MG63 (cell line): ENCODE measurements around the gene MSI2. TPM values are rescaled to one million over a fixed set of nuclear protein-coding genes. Genes with fewer than 3 reads are reported as not detected.
A peak's percentile ranks its signal among the peaks of the same experiment; 100 is the strongest.

Experiments
- DNase-seq: peaks from one replicate; pipeline ENCODE4 v3.0.0-alpha.2; 2020
- H3K27me3 ChIP-seq: fragments of 250-450 bp; sonication (Bioruptor Pico); 2 replicates; pipeline ENCODE4 v1.5.1; 2020; ENCODE audit warnings: mild to moderate bottlenecking, moderate library complexity
- H3K36me3 ChIP-seq: fragments of 250-450 bp; sonication (Bioruptor Pico); 2 replicates; pipeline ENCODE4 v1.5.1; 2020; ENCODE audit warnings: mild to moderate bottlenecking, moderate library complexity
- H3K4me3 ChIP-seq: fragments of 250-450 bp; sonication (Bioruptor Pico); 2 replicates; pipeline ENCODE4 v1.5.1; 2020; ENCODE audit warnings: mild to moderate bottlenecking, moderate library complexity
- H3K9me3 ChIP-seq: fragments of 250-450 bp; sonication (Bioruptor Pico); 2 replicates; pipeline ENCODE4 v1.5.1; 2020; ENCODE audit warnings: mild to moderate bottlenecking, moderate library complexity
- total RNA-seq: library from RNA; depleted of rRNA; stranded (reverse); fragments of >200 nt; shearing (Covaris generic); gene quantifications from 2 replicates; pipeline ENCODE4 v1.2.3, GENCODE V29; 2014; ENCODE audit warnings: low replicate concordance

Gene MSI2
- total RNA-seq, 1 experiment from 2014 or later = 2.8 TPM

- no peak for DNase-seq
- Histone ChIP-seq H3K36me3 (no peaks in the 10 kb centered on the region), H3K4me3 (no peak overlapping the region), H3K9me3 (no peaks in the 10 kb centered on the region), H3K27me3 (no peaks in the 10 kb centered on the region)
Measured at GRCh38 chr17:57517632-57518456, 261.5 kb downstream of the MSI2 start.

GRCh38 chr17:57518587-57519581, 262.6 kb downstream of the MSI2 start:
- Histone ChIP-seq H3K36me3 (no peaks in the 10 kb centered on the region), H3K4me3 (no peak overlapping the region), H3K9me3 (no peaks in the 10 kb centered on the region), H3K27me3 (no peaks in the 10 kb centered on the region)
- DNase-seq = peak; percentile 35

GRCh38 chr17:57519800-57520199, 263.5 kb downstream of the MSI2 start:
- H3K4me3 ChIP-seq = no peak overlapping the region
- H3K36me3 ChIP-seq = no peaks in the 10 kb centered on the region
- no peaks in the 10 kb centered on the region for H3K9me3 ChIP-seq
- DNase-seq = no peak
- H3K27me3 ChIP-seq = no peaks in the 10 kb centered on the region

- no peaks in the 10 kb centered on the region for H3K9me3 ChIP-seq
- no peaks in the 10 kb centered on the region for H3K36me3 ChIP-seq
- no peak for DNase-seq
- no peaks in the 10 kb centered on the region for H3K27me3 ChIP-seq
- no peak overlapping the region for H3K4me3 ChIP-seq
Measured at GRCh38 chr17:57521606-57522005, 265.3 kb downstream of the MSI2 start.

GRCh38 chr17:57522042-57523005, 266.0 kb downstream of the MSI2 start:
- H3K4me3 ChIP-seq = no peak overlapping the region
- no peaks in the 10 kb centered on the region for H3K9me3 ChIP-seq
- no peak for DNase-seq
- H3K36me3 ChIP-seq = no peaks in the 10 kb centered on the region
- H3K27me3 ChIP-seq = no peaks in the 10 kb centered on the region

GRCh38 chr17:57523926-57524632, 267.8 kb downstream of the MSI2 start:
- Histone ChIP-seq H3K36me3 (no peaks in the 10 kb centered on the region), H3K4me3 (no peak overlapping the region), H3K9me3 (no peaks in the 10 kb centered on the region), H3K27me3 (no peaks in the 10 kb centered on the region)
- peak; percentile 83 for DNase-seq

GRCh38 chr17:57524839-57525568, 268.7 kb downstream of the MSI2 start:
- H3K9me3 ChIP-seq = no peaks in the 10 kb centered on the region
- no peak for DNase-seq
- no peaks in the 10 kb centered on the region for H3K36me3 ChIP-seq
- no peak overlapping the region for H3K4me3 ChIP-seq
- H3K27me3 ChIP-seq = no peaks in the 10 kb centered on the region

- Histone ChIP-seq H3K9me3 (no peaks in the 10 kb centered on the region), H3K36me3 (no peaks in the 10 kb centered on the region), H3K27me3 (no peaks in the 10 kb centered on the region), H3K4me3 (no peak overlapping the region)
- no peak for DNase-seq
Measured at GRCh38 chr17:57527221-57528057, 271.1 kb downstream of the MSI2 start.

- DNase-seq = no peak
- Histone ChIP-seq H3K36me3 (no peaks in the 10 kb centered on the region), H3K4me3 (no peak overlapping the region), H3K27me3 (no peaks in the 10 kb centered on the region), H3K9me3 (no peaks in the 10 kb centered on the region)
Measured at GRCh38 chr17:57528058-57528451, 271.7 kb downstream of the MSI2 start.

GRCh38 chr17:57530026-57530425, 273.7 kb downstream of the MSI2 start:
- Histone ChIP-seq H3K36me3 (no peaks in the 10 kb centered on the region), H3K9me3 (no peaks in the 10 kb centered on the region), H3K27me3 (no peaks in the 10 kb centered on the region), H3K4me3 (no peak overlapping the region)
- DNase-seq = no peak

GRCh38 chr17:57530508-57530907, 274.2 kb downstream of the MSI2 start:
- no peaks in the 10 kb centered on the region for H3K9me3 ChIP-seq
- no peak for DNase-seq
- H3K36me3 ChIP-seq = no peaks in the 10 kb centered on the region
- H3K4me3 ChIP-seq = no peak overlapping the region
- H3K27me3 ChIP-seq = no peaks in the 10 kb centered on the region

GRCh38 chr17:57531078-57531477, 274.8 kb downstream of the MSI2 start:
- Histone ChIP-seq H3K27me3 (no peaks in the 10 kb centered on the region), H3K9me3 (no peaks in the 10 kb centered on the region), H3K36me3 (no peaks in the 10 kb centered on the region), H3K4me3 (no peak overlapping the region)
- DNase-seq = no peak

GRCh38 chr17:57531648-57532504, 275.6 kb downstream of the MSI2 start:
- Histone ChIP-seq H3K9me3 (no peaks in the 10 kb centered on the region), H3K36me3 (no peaks in the 10 kb centered on the region), H3K4me3 (no peak overlapping the region), H3K27me3 (no peaks in the 10 kb centered on the region)
- DNase-seq = no peak

- no peaks in the 10 kb centered on the region for H3K9me3 ChIP-seq
Measured at GRCh38 chr17:57532556-57532955, 276.2 kb downstream of the MSI2 start.

More at GRCh38 chr17:57532556-57532955, 276.2 kb downstream of the MSI2 start:
- Histone ChIP-seq H3K4me3 (no peak overlapping the region), H3K27me3 (no peaks in the 10 kb centered on the region), H3K36me3 (no peaks in the 10 kb centered on the region)
- no peak for DNase-seq
